ENCODE results near the gene FBXW10B.
"Not testable (repeated sequence)": the region's sequence is repeated elsewhere in the genome, so short reads cannot be mapped to it uniquely, and the experiment has no call there.

DNA sequence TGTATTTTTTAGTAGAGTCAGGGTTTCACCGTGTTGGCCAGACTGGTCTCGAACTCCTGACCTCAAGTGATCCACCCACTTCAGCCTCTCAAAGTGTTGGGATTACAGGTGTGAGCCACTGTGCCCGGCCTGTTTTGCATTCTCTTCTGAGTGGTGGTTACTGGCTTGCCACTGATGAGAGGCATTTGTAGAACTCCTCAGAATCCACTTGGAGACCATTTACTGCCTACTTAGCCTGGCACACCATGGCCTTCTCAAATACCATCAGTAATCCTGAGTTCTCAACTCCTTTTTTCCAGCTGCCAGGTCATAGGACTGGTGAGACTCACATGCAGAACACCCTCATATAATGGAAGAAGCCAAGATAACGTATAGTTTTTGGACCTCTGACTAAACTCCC lies 22.5 kb upstream of the FBXW10B start:
- TF ChIP-seq, protein P1, sequence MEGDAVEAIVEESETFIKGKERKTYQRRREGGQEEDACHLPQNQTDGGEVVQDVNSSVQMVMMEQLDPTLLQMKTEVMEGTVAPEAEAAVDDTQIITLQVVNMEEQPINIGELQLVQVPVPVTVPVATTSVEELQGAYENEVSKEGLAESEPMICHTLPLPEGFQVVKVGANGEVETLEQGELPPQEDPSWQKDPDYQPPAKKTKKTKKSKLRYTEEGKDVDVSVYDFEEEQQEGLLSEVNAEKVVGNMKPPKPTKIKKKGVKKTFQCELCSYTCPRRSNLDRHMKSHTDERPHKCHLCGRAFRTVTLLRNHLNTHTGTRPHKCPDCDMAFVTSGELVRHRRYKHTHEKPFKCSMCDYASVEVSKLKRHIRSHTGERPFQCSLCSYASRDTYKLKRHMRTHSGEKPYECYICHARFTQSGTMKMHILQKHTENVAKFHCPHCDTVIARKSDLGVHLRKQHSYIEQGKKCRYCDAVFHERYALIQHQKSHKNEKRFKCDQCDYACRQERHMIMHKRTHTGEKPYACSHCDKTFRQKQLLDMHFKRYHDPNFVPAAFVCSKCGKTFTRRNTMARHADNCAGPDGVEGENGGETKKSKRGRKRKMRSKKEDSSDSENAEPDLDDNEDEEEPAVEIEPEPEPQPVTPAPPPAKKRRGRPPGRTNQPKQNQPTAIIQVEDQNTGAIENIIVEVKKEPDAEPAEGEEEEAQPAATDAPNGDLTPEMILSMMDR (IDR thresholded peaks at IDR 0.05), result not testable (repeated sequence)
- not testable (repeated sequence) for TF ChIP-seq POLR2A (IDR thresholded peaks at IDR 0.05)

Data from sigmoid colon (tissue), 3 donors.